Liver (tissue), 9 donors: Measurements from ENCODE around the gene ABHD18. TPM values are rescaled to one million over a fixed set of nuclear protein-coding genes. Genes with fewer than 3 reads are reported as not detected.

Source experiments
- DNase-seq: peaks from one replicate; pipeline ENCODE4 v3.0.0-alpha.2; 2017; ENCODE audit warnings: low spot score
- H3K27ac ChIP-seq, 2 donors: one replicate each; pipeline ENCODE4 v1.7.0; 2013; ENCODE audit warnings: inconsistent platforms in 2 of 2, low read length in 2 of 2, control low read depth in 1 of 2, low read depth in 1 of 2, mild to moderate bottlenecking in 1 of 2
- H3K27me3 ChIP-seq, 4 donors: one replicate each; pipeline versions ENCODE4 v1.6.1 to v1.7.0; 2013; ENCODE audit warnings: low read length in 3 of 4, inconsistent platforms in 1 of 4, mild to moderate bottlenecking in 1 of 4, moderate library complexity in 1 of 4; ENCODE audit not compliant: control insufficient read depth in 4 of 4, insufficient read depth in 4 of 4
- H3K36me3 ChIP-seq, 4 donors: one replicate each; pipeline versions ENCODE4 v1.6.1 to v1.7.0; 2013; ENCODE audit warnings: low read length in 3 of 4, mild to moderate bottlenecking in 3 of 4, low read depth in 1 of 4, moderate library complexity in 1 of 4; ENCODE audit not compliant: control insufficient read depth in 4 of 4, insufficient read depth in 3 of 4
- H3K4me1 ChIP-seq, 4 donors: one replicate each; pipeline versions ENCODE4 v1.6.1 to v1.7.0; 2013; ENCODE audit warnings: low read length in 3 of 4, mild to moderate bottlenecking in 3 of 4, moderate library complexity in 1 of 4; ENCODE audit not compliant: control insufficient read depth in 4 of 4, insufficient read depth in 4 of 4
- H3K4me3 ChIP-seq, 3 donors: one replicate each; pipeline versions ENCODE4 v1.6.1 to v1.7.0; 2013; ENCODE audit warnings: low read length in 3 of 3, control low read depth in 1 of 3, low read depth in 1 of 3, mild to moderate bottlenecking in 1 of 3
- H3K9ac ChIP-seq, 2 donors: one replicate each; pipeline ENCODE4 v1.7.0; 2013; ENCODE audit warnings: low read length in 2 of 2, mild to moderate bottlenecking in 2 of 2, moderate library complexity in 2 of 2, control low read depth in 1 of 2, low read depth in 1 of 2
- H3K9me3 ChIP-seq, 4 donors: one replicate each; pipeline versions ENCODE4 v1.6.1 to v1.7.0; 2013; ENCODE audit warnings: low read length in 3 of 4; ENCODE audit not compliant: control insufficient read depth in 4 of 4
- EGR1 ChIP-seq, 2 donors: IDR thresholded peaks; 2 replicates each; pipeline ENCODE4 v1.6.1; 2016 to 2018; ENCODE audit warnings: antibody characterized with exemption in 2 of 2, low read depth in 2 of 2
- FOXA1 ChIP-seq: IDR thresholded peaks from 2 replicates; pipeline ENCODE4 v1.6.1; 2016; ENCODE audit warnings: antibody characterized with exemption
- FOXA2 ChIP-seq: IDR thresholded peaks from 2 replicates; pipeline ENCODE4 v1.6.1; 2016; ENCODE audit warnings: antibody characterized with exemption
- GABPA ChIP-seq, 2 donors: IDR thresholded peaks in 1 of 2; conservative IDR thresholded peaks in 1 of 2; 2 replicates each; pipeline ENCODE4 v1.6.1; 2016; ENCODE audit warnings: antibody characterized with exemption in 2 of 2, mild to moderate bottlenecking in 1 of 2, moderate library complexity in 1 of 2
- HNF4A ChIP-seq, 2 donors: conservative IDR thresholded peaks; 2 replicates each; pipeline ENCODE4 v1.6.1; 2016; ENCODE audit warnings: antibody characterized with exemption in 2 of 2, mild to moderate bottlenecking in 2 of 2
- HNF4G ChIP-seq: IDR thresholded peaks from 2 replicates; pipeline ENCODE4 v1.6.1; 2016; ENCODE audit warnings: antibody characterized with exemption
- JUND ChIP-seq, 2 donors: IDR thresholded peaks; 2 replicates each; pipeline ENCODE4 v1.6.1; 2016; ENCODE audit warnings: antibody characterized with exemption in 2 of 2
- NR2F2 ChIP-seq: IDR thresholded peaks from 2 replicates; pipeline ENCODE4 v1.6.1; 2016; ENCODE audit warnings: antibody characterized with exemption
- RAD21 ChIP-seq, 2 donors: IDR thresholded peaks; 2 replicates each; pipeline ENCODE4 v1.6.1; 2016; ENCODE audit warnings: antibody characterized with exemption in 2 of 2, mild to moderate bottlenecking in 2 of 2
- RXRA ChIP-seq, 2 donors: IDR thresholded peaks; 2 replicates each; pipeline ENCODE4 v1.6.1; 2017 to 2018; ENCODE audit warnings: antibody characterized with exemption in 2 of 2, mild to moderate bottlenecking in 1 of 2
- SP1 ChIP-seq: IDR thresholded peaks from 2 replicates; pipeline ENCODE4 v1.6.1; 2018; ENCODE audit warnings: antibody characterized with exemption, mild to moderate bottlenecking
- TAF1 ChIP-seq: conservative IDR thresholded peaks from 2 replicates; pipeline ENCODE4 v1.6.1; 2016; ENCODE audit warnings: antibody characterized with exemption, mild to moderate bottlenecking
- YY1 ChIP-seq: IDR thresholded peaks from 2 replicates; pipeline ENCODE4 v1.6.1; 2016; ENCODE audit warnings: antibody characterized with exemption, mild to moderate bottlenecking
- WGBS: extraction: QIAGEN DNeasy Blood & Tissue Kit; methylation state at CpG from one replicate; pipeline ENCODE4 v1.1.7; 2013; 5-methylcytosine and 5-hydroxymethylcytosine counted together
- polyA plus RNA-seq, 2 donors: library from polyadenylated mRNA; stranded (reverse) in 1 of 2; unstranded in 1 of 2; fragments of 200-250 nt in 1 of 2; fragments of >200 nt in 1 of 2; fragmentation: Nextera tagmentation in 1 of 2; extraction: Ambion mirVana in 1 of 2; gene quantifications; one replicate each; pipeline versions ENCODE4 v1.2.1 to v1.2.3, GENCODE V29; 2013 to 2015
- total RNA-seq, 2 donors: library from RNA; depleted of rRNA; stranded (reverse); fragments of >200 nt; gene quantifications; one replicate each; pipeline ENCODE4 v1.2.3, GENCODE V29; 2014
- TF ChIP-seq, protein P1 (sequence below): IDR thresholded peaks from 2 replicates; pipeline ENCODE4 v1.6.1; 2016; ENCODE audit warnings: antibody characterized with exemption
- TF ChIP-seq, protein P2 (sequence below): IDR thresholded peaks from 2 replicates; pipeline ENCODE4 v1.6.1; 2016; ENCODE audit warnings: antibody characterized with exemption
- TF ChIP-seq, protein P3 (sequence below): fragments of 150-350 bp; IDR thresholded peaks from 2 replicates; pipeline ENCODE4 v1.5.1; 2017; ENCODE audit warnings: improper control_type of control experiment, low read depth, low read length; ENCODE audit not compliant: missing input control
- TF ChIP-seq, protein P4 (sequence below): IDR thresholded peaks from 2 replicates; pipeline ENCODE4 v1.6.1; 2016; ENCODE audit warnings: antibody characterized with exemption, mild to moderate bottlenecking
- TF ChIP-seq, protein P5 (sequence below): IDR thresholded peaks from 2 replicates; pipeline ENCODE4 v1.6.1; 2016; ENCODE audit warnings: antibody characterized with exemption
- donor health status: healthy.
- donor health status: healthy.
- donor health status: healthy.
- donor health status: healthy.
- donor health status: healthy.

Gene ABHD18
- total and polyA plus RNA-seq, 4 donors: 3.9 to 14.1 (median 8.5) TPM

DNA sequence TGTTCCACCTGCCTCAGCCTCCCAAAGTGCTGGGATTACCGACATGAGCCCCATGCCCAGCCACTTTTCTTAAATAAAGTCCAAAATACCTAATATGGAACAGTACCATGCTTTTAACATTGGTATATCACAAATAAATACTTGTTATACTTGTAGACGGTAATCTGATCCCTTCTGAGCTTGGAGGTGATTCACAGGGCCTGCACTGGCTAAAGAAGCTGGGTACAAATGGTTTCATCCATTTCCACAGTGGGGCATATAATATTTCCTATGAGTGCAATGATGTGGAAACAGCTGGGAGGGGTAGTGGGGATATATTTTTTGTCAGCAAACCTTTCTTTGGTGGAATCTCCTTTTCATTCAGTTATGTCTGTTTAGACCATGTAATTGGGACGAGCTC is 48.7 kb upstream of the ABHD18 start:
- Histone ChIP-seq H3K9me3 (no peaks in the 10 kb centered on the region), H3K9ac (no peak overlapping the region), H3K36me3 (peaks cover 7 to 17% (median 14%) of the 10 kb centered on the region in 4 donors), H3K4me1 (no peaks in the 10 kb centered on the region), H3K4me3 (no peak overlapping the region), H3K27ac (no peak overlapping the region), H3K27me3 (no peaks in the 10 kb centered on the region)
- no peak for TF ChIP-seq RXRA (IDR thresholded peaks at IDR 0.05)
- TF ChIP-seq NR2F2: no peak
- TF ChIP-seq, protein P1, sequence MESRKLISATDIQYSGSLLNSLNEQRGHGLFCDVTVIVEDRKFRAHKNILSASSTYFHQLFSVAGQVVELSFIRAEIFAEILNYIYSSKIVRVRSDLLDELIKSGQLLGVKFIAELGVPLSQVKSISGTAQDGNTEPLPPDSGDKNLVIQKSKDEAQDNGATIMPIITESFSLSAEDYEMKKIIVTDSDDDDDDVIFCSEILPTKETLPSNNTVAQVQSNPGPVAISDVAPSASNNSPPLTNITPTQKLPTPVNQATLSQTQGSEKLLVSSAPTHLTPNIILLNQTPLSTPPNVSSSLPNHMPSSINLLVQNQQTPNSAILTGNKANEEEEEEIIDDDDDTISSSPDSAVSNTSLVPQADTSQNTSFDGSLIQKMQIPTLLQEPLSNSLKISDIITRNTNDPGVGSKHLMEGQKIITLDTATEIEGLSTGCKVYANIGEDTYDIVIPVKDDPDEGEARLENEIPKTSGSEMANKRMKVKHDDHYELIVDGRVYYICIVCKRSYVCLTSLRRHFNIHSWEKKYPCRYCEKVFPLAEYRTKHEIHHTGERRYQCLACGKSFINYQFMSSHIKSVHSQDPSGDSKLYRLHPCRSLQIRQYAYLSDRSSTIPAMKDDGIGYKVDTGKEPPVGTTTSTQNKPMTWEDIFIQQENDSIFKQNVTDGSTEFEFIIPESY: no peak
- TF ChIP-seq, protein P2, sequence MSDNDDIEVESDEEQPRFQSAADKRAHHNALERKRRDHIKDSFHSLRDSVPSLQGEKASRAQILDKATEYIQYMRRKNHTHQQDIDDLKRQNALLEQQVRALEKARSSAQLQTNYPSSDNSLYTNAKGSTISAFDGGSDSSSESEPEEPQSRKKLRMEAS: no peak
- TF ChIP-seq RAD21 (IDR thresholded peaks at IDR 0.05): no peak
- TF ChIP-seq, protein P3, sequence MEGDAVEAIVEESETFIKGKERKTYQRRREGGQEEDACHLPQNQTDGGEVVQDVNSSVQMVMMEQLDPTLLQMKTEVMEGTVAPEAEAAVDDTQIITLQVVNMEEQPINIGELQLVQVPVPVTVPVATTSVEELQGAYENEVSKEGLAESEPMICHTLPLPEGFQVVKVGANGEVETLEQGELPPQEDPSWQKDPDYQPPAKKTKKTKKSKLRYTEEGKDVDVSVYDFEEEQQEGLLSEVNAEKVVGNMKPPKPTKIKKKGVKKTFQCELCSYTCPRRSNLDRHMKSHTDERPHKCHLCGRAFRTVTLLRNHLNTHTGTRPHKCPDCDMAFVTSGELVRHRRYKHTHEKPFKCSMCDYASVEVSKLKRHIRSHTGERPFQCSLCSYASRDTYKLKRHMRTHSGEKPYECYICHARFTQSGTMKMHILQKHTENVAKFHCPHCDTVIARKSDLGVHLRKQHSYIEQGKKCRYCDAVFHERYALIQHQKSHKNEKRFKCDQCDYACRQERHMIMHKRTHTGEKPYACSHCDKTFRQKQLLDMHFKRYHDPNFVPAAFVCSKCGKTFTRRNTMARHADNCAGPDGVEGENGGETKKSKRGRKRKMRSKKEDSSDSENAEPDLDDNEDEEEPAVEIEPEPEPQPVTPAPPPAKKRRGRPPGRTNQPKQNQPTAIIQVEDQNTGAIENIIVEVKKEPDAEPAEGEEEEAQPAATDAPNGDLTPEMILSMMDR: no peak
- no peak for TF ChIP-seq JUND (IDR thresholded peaks at IDR 0.05)
- TF ChIP-seq SP1: no peak
- TF ChIP-seq FOXA1: no peak
- TF ChIP-seq EGR1 (IDR thresholded peaks at IDR 0.05; ENCODE audit: low read depth in 2 of 2): no peak
- no peak for TF ChIP-seq FOXA2
- no peak for TF ChIP-seq TAF1
- TF ChIP-seq HNF4G: no peak
- no peak for TF ChIP-seq GABPA (IDR thresholded peaks at IDR 0.05 in 1 of 2, conservative IDR thresholded peaks at IDR 0.05 in 1 of 2)
- TF ChIP-seq, protein P4, sequence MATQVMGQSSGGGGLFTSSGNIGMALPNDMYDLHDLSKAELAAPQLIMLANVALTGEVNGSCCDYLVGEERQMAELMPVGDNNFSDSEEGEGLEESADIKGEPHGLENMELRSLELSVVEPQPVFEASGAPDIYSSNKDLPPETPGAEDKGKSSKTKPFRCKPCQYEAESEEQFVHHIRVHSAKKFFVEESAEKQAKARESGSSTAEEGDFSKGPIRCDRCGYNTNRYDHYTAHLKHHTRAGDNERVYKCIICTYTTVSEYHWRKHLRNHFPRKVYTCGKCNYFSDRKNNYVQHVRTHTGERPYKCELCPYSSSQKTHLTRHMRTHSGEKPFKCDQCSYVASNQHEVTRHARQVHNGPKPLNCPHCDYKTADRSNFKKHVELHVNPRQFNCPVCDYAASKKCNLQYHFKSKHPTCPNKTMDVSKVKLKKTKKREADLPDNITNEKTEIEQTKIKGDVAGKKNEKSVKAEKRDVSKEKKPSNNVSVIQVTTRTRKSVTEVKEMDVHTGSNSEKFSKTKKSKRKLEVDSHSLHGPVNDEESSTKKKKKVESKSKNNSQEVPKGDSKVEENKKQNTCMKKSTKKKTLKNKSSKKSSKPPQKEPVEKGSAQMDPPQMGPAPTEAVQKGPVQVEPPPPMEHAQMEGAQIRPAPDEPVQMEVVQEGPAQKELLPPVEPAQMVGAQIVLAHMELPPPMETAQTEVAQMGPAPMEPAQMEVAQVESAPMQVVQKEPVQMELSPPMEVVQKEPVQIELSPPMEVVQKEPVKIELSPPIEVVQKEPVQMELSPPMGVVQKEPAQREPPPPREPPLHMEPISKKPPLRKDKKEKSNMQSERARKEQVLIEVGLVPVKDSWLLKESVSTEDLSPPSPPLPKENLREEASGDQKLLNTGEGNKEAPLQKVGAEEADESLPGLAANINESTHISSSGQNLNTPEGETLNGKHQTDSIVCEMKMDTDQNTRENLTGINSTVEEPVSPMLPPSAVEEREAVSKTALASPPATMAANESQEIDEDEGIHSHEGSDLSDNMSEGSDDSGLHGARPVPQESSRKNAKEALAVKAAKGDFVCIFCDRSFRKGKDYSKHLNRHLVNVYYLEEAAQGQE: no peak
- no peak for TF ChIP-seq HNF4A (conservative IDR thresholded peaks at IDR 0.05)
- TF ChIP-seq, protein P5, sequence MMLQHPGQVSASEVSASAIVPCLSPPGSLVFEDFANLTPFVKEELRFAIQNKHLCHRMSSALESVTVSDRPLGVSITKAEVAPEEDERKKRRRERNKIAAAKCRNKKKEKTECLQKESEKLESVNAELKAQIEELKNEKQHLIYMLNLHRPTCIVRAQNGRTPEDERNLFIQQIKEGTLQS: no peak
- no peak for TF ChIP-seq YY1
- DNase-seq: no peak
- WGBS: 98% methylated on average over 3 of the region's 3 CpGs
